ENCODE results near the gene BLVRB.

BLVRB gene

DNA sequence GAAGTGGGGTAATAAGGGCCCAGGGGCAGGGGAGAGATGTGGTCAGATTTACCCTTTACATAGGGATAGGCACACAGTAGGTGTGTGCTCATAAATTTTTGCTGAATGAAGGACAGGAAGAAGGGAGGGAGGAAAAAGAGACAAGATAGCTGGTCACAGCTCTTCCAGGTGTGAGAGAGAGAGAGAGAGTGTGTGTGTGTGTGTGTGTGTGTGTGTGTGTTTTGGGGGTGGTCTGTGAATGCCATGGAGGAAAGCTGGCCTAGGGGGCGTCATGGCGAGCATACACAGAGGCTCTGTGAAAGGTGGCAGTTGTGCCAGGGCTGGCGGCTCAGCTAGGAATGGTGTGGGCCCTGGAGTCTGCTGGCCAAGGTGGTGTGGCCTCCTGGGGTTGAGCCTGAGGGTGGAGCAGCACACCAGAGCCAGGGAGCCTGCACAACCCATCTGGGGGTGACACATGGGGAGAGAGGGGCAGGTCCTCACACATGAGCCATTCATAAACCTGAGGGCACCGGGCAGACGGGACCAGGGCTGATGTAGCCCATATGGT is 46.4 kb downstream of the BLVRB start:
- TF ChIP-seq, protein P1, sequence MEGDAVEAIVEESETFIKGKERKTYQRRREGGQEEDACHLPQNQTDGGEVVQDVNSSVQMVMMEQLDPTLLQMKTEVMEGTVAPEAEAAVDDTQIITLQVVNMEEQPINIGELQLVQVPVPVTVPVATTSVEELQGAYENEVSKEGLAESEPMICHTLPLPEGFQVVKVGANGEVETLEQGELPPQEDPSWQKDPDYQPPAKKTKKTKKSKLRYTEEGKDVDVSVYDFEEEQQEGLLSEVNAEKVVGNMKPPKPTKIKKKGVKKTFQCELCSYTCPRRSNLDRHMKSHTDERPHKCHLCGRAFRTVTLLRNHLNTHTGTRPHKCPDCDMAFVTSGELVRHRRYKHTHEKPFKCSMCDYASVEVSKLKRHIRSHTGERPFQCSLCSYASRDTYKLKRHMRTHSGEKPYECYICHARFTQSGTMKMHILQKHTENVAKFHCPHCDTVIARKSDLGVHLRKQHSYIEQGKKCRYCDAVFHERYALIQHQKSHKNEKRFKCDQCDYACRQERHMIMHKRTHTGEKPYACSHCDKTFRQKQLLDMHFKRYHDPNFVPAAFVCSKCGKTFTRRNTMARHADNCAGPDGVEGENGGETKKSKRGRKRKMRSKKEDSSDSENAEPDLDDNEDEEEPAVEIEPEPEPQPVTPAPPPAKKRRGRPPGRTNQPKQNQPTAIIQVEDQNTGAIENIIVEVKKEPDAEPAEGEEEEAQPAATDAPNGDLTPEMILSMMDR (conservative IDR thresholded peaks at IDR 0.05; ENCODE audit: control insufficient read depth, insufficient read depth, low read depth, low read length): no peak
- H3K4me3 ChIP-seq (ENCODE audit: control insufficient read depth, low read depth, low read length): no peak overlapping the region
- DNase-seq (ENCODE audit: low read depth): no peak

DNA sequence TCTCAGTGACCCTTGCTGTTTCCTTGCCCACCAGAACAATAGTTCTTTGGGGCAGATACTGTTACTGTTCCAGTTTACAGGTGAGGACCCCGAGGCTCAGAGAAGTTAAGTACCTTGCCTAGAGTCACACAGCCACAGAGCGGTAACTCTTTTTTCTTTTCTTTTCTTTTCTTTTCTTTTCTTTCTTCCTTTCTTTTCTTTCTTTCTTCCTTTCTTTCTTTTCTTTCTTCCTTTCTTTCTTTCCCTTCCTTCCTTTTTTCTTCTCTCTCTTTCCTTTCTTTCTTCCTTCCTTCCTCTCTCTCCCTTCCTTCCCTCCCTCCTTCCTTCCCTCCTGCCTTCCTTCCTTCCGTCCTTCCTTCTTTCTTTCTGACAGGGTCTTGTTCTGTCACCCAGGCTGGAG is 47.5 kb downstream of the BLVRB start:
- no peak for DNase-seq (ENCODE audit: low read depth)
- no peak overlapping the region for H3K4me3 ChIP-seq (ENCODE audit: control insufficient read depth, low read depth, low read length)
- TF ChIP-seq, protein P1 (conservative IDR thresholded peaks at IDR 0.05; ENCODE audit: control insufficient read depth, insufficient read depth, low read depth, low read length): no peak

DNA sequence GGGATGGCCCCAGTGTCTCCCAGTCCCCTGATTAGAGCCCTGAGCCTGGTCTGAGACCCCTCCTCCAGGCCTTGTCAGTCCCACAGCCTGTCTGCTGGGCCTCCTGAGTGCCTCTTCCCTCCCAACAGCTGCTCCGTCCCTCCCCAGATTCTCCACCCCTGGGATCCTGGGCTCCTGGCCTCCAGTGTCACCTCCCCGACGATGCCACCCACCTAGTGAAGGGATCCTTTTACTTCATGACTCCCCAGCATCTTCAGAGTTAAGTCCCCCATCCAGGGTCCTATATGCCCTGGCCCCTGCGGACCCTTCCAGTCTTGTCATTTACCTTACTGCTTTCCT is 47.9 kb downstream of the BLVRB start:
- H3K4me3 ChIP-seq (ENCODE audit: control insufficient read depth, low read depth, low read length): no peak overlapping the region
- DNase-seq (ENCODE audit: low read depth): no peak
- TF ChIP-seq, protein P1 (conservative IDR thresholded peaks at IDR 0.05; ENCODE audit: control insufficient read depth, insufficient read depth, low read depth, low read length): no peak

DNA sequence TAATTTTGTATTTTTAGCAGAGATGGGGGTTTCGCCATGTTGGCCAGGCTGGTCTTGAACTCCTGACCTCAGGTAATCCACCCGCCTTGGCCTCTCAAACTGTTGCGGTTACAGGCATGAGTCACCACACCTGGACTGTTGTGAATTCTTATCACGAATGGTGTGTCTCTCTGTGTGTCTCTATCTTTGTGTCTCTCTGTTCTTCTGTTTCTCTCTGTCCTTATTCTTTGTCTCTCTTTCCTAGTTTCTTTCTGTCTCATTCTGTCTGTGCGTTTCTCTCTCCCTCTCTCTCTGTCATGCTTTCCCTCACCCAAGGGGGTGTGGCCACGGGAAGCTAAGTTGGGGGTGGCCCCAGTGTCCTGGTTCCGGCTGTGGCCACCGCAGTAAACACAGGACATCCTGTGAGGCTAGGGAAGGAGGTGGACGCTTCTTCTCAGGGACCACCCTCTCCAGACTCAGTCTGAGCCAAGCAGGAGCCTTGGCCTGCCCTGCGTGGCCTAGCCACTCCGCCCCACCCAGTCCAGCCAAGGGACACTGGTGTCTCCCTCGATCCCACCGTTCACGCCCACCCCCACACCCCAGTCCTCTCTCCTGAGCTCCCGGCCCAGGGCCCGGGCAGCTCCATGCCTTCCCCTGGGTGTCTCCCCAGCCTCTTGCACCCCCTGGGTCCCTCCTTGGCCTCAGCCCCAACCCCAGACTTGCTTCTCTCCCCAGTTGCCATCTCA is 48.5 kb downstream of the BLVRB start:
- H3K4me3 ChIP-seq (ENCODE audit: control insufficient read depth, low read depth, low read length): no peak overlapping the region
- no peak for DNase-seq (ENCODE audit: low read depth)
- TF ChIP-seq, protein P1 (conservative IDR thresholded peaks at IDR 0.05; ENCODE audit: control insufficient read depth, insufficient read depth, low read depth, low read length): no peak

DNA sequence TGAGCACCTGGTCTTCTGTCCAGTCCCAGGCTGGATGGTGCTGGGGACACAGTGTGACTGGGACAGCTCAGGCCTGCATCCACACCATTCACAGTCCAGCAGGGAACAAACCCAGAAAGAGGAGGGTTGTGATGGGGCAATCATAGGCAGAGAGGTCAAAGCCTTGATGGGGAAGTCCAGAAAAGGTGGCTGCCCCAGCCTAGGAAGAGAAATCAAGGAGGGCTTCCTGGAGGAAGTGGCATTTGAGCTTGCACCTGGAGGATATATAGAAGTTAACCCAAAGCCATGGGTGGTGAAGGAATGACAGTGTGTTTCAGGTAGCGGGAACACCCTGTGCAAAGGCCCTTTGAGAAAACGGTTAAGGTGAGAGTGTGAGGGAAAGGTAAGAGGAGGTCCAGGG is 49.8 kb downstream of the BLVRB start:
- DNase-seq (ENCODE audit: low read depth): no peak
- no peak overlapping the region for H3K4me3 ChIP-seq (ENCODE audit: control insufficient read depth, low read depth, low read length)
- TF ChIP-seq, protein P1 (conservative IDR thresholded peaks at IDR 0.05; ENCODE audit: control insufficient read depth, insufficient read depth, low read depth, low read length): no peak

DNA sequence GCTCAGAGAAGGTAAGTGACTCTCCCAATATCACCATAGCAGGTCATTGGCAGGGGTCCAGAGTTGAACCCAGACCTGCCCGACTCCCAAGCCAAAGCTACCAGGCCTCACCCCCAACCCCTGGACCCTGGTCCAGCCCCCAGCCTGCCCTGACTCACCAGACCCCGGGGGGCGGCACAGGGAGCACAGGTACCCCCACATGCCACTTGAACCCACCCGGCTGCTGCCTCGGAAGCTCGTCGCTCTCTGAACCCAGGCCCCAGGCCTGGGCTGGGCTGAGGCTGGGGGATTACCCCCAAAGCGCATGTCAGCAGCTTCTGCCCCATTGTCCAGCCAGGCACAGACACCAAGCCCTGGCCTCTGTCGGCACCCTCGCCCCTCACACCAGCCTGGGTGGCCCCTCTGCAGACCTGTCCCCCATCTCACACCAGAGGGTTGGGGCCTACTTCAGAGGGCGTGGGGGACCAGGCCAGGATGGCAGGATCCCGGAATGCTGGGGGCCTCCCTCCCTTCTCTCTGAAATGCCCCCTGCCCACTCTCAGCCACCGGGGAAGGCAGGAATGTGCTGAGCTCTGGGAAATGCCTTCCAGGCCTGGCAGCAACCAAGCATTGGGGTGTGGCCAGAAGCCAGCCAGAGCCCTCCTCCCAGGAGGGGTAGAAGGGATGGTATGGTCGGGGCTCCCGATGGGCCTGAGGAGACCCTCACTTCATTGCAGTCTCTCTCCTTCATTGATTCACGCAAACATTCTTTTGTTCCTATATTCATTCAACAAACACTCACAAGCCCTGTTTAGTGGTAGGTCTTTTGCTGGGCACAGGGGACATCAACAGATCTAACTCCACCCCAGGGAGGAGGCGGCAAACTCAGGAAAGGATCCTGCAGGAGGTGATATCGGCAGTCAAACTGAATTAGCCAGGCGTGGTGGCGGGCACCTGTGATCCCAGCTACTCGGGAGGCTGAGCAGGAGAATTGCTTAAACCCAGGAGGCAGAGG is 50.7 kb downstream of the BLVRB start:
- H3K4me3 ChIP-seq (ENCODE audit: control insufficient read depth, low read depth, low read length): no peak overlapping the region
- TF ChIP-seq, protein P1 (conservative IDR thresholded peaks at IDR 0.05; ENCODE audit: control insufficient read depth, insufficient read depth, low read depth, low read length): no peak
- no peak for DNase-seq (ENCODE audit: low read depth)
